HuH-7.5 (cell line): ENCODE data around the gene ZNF142.
A peak's percentile ranks its signal among the peaks of the same experiment; 100 is the strongest.

Source experiments
- DNase-seq: peaks from one replicate; pipeline ENCODE4 v3.0.0; 2011; ENCODE audit warnings: low spot score

Gene ZNF142

GRCh38 chr2:218648088-218648786 lies 11.2 kb downstream of the ZNF142 start:
- peak; percentile 65 for DNase-seq

- no peak for DNase-seq
Measured at GRCh38 chr2:218645126-218645525, 14.3 kb downstream of the ZNF142 start.

GRCh38 chr2:218644721-218645120 lies 14.7 kb downstream of the ZNF142 start:
- no peak for DNase-seq

- no peak for DNase-seq
Measured at GRCh38 chr2:218643751-218644310, 15.6 kb downstream of the ZNF142 start.

- DNase-seq: no peak
Measured at GRCh38 chr2:218642786-218643185, 16.6 kb downstream of the ZNF142 start.

- DNase-seq: no peak
Measured at GRCh38 chr2:218642121-218642656, 17.2 kb downstream of the ZNF142 start.

- no peak for DNase-seq
Measured at GRCh38 chr2:218638372-218638771, 21.1 kb downstream of the ZNF142 start.

- DNase-seq: no peak
Measured at GRCh38 chr2:218635719-218636118, 23.7 kb downstream of the ZNF142 start.

- DNase-seq: no peak
Measured at GRCh38 chr2:218631837-218632236, 27.6 kb downstream of the ZNF142 start.

- DNase-seq: no peak
Measured at GRCh38 chr2:218627939-218628338, 31.5 kb downstream of the ZNF142 start.

GRCh38 chr2:218626369-218626768 lies 33.1 kb downstream of the ZNF142 start:
- no peak for DNase-seq

- no peak for DNase-seq
Measured at GRCh38 chr2:218623366-218623705, 36.1 kb downstream of the ZNF142 start.

GRCh38 chr2:218622606-218623365 lies 36.6 kb downstream of the ZNF142 start:
- no peak for DNase-seq

GRCh38 chr2:218621007-218621406 lies 38.4 kb downstream of the ZNF142 start:
- DNase-seq: no peak

- no peak for DNase-seq
Measured at GRCh38 chr2:218618102-218618860, 41.1 kb downstream of the ZNF142 start.

GRCh38 chr2:218615868-218616315 lies 43.5 kb downstream of the ZNF142 start:
- no peak for DNase-seq

GRCh38 chr2:218607436-218608115 lies 51.8 kb downstream of the ZNF142 start, which contains the start of gene PLCD4:
TSS of gene PLCD4 (plus strand) at chr2:218607899. CDS start at chr2:218615740, 7,841 bp downstream.
- DNase-seq: no peak

- no peak for DNase-seq
Measured at GRCh38 chr2:218605432-218605831, 54.0 kb downstream of the ZNF142 start.
